HepG2 (cell line): ENCODE results near the gene TIMM23. TPM values are rescaled to one million over a fixed set of nuclear protein-coding genes. Genes with fewer than 3 reads are reported as not detected.

Source experiments
- BCL3 ChIP-seq: sonication (generic); formaldehyde crosslinking; IDR thresholded peaks from 2 replicates; pipeline ENCODE4 v1.5.1; 2020; ENCODE audit warnings: mild to moderate bottlenecking, missing genetic modification reagents, moderate library complexity
- CBX2 ChIP-seq, 2 experiments: fragments of 200-600 bp in 1 of 2; sonication (generic); formaldehyde crosslinking in 1 of 2; IDR thresholded peaks; 2 replicates each; pipeline versions ENCODE4 v1.7.0 to v1.8.1; 2018 to 2022; ENCODE audit warnings: low read depth in 2 of 2, low read length in 1 of 2, mild to moderate bottlenecking in 1 of 2, missing genetic modification reagents in 1 of 2
- FIP1L1 ChIP-seq: fragments of 200-400 bp; formaldehyde crosslinking; IDR thresholded peaks from 2 replicates; pipeline ENCODE4 v1.6.1; 2018; ENCODE audit warnings: low read depth, mild to moderate bottlenecking, low read length, moderate library complexity, borderline replicate concordance; ENCODE audit not compliant: insufficient read depth
- FOXA3 ChIP-seq: IDR thresholded peaks from 2 replicates; pipeline ENCODE4 v1.6.1; 2016; ENCODE audit warnings: missing genetic modification reagents, missing compliant biosample characterization
- FOXC1 ChIP-seq: sonication (generic); formaldehyde crosslinking; IDR thresholded peaks from 2 replicates; pipeline ENCODE4 v1.8.0; 2022; ENCODE audit warnings: mild to moderate bottlenecking, missing genetic modification reagents, borderline replicate concordance
- HIVEP1 ChIP-seq: sonication (generic); formaldehyde crosslinking; IDR thresholded peaks from 2 replicates; pipeline ENCODE4 v1.4.0; 2020; ENCODE audit warnings: mild to moderate bottlenecking, missing genetic modification reagents
- PBX3 ChIP-seq: sonication (generic); formaldehyde crosslinking; IDR thresholded peaks from 2 replicates; pipeline ENCODE4 v1.8.1; 2023; ENCODE audit warnings: missing genetic modification reagents, inconsistent platforms, borderline replicate concordance
- POGK ChIP-seq: sonication (generic); formaldehyde crosslinking; conservative IDR thresholded peaks from 2 replicates; pipeline ENCODE4 v1.8.0; 2022; ENCODE audit warnings: mild to moderate bottlenecking, moderate library complexity, missing genetic modification reagents
- RCOR2 ChIP-seq: IDR thresholded peaks from 2 replicates; pipeline ENCODE4 v1.6.1; 2016; ENCODE audit warnings: missing biosample characterization, missing genetic modification reagents
- SIN3A ChIP-seq: IDR thresholded peaks from 2 replicates; pipeline ENCODE4 v1.6.1; 2011; ENCODE audit warnings: low read depth, mild to moderate bottlenecking, control low read depth, low read length, borderline replicate concordance
- SP1 ChIP-seq, 2 experiments: fragments of 450-650 bp in 1 of 2; sonication (generic) in 1 of 2; formaldehyde crosslinking in 1 of 2; IDR thresholded peaks; 2 replicates each; pipeline versions ENCODE4 v1.4.0 to v1.6.1; 2016 to 2020; ENCODE audit warnings: missing genetic modification reagents in 1 of 2
- SRF ChIP-seq: IDR thresholded peaks from 2 replicates; pipeline ENCODE4 v1.6.1; 2011; ENCODE audit warnings: mild to moderate bottlenecking, low read depth, low read length, moderate library complexity
- TRIM22 ChIP-seq: fragments of 450-650 bp; IDR thresholded peaks from 2 replicates; pipeline ENCODE4 v1.6.1; 2017
- ZMYM4 ChIP-seq: sonication (generic); formaldehyde crosslinking; IDR thresholded peaks from 2 replicates; pipeline ENCODE4 v1.8.1; 2023; ENCODE audit warnings: mild to moderate bottlenecking, missing genetic modification reagents
- ZNF138 ChIP-seq: sonication (generic); formaldehyde crosslinking; IDR thresholded peaks from 2 replicates; pipeline ENCODE4 v1.5.0; 2020; ENCODE audit warnings: mild to moderate bottlenecking, low read depth, missing genetic modification reagents
- ZNF558 ChIP-seq: sonication (generic); formaldehyde crosslinking; IDR thresholded peaks from 2 replicates; pipeline ENCODE4 v1.9.0; 2022; ENCODE audit warnings: mild to moderate bottlenecking, missing genetic modification reagents, borderline replicate concordance
- ZNF670 ChIP-seq: sonication (generic); formaldehyde crosslinking; IDR thresholded peaks from 2 replicates; pipeline ENCODE4 v1.8.0; 2022; ENCODE audit warnings: mild to moderate bottlenecking, missing genetic modification reagents, borderline replicate concordance
- ZNF879 ChIP-seq: sonication (generic); formaldehyde crosslinking; IDR thresholded peaks from 2 replicates; pipeline ENCODE4 v1.8.1; 2023; ENCODE audit warnings: missing genetic modification reagents
- polyA plus RNA-seq, 8 experiments: library from polyadenylated mRNA; depleted of rRNA in 3 of 8; stranded (reverse) in 7 of 8; unstranded in 1 of 8; fragments of >200 nt; fragmentation: Illumina TruSeq in 4 of 8; extraction: Trizol in 4 of 8; gene quantifications; 2 replicates each; pipeline versions ENCODE4 v1.2.1 to v1.2.3, GENCODE V29; 2011 to 2016; ENCODE audit warnings: low read depth in 4 of 8, missing spikeins in 1 of 8, mixed read lengths in 1 of 8; ENCODE audit not compliant: insufficient read depth in 1 of 8
- total RNA-seq, 5 experiments: library from RNA; depleted of rRNA; stranded (reverse); fragments of >200 nt; fragmentation: Illumina TruSeq; extraction: Trizol; gene quantifications; 2 replicates each; pipeline ENCODE4 v1.2.3, GENCODE V29; 2016; ENCODE audit warnings: low read depth in 1 of 5

The TIMM23 gene
- total and polyA plus RNA-seq, 2 of the 13 experiments (the other 11 are each of a cell fraction or from before 2014, with no cell fraction given), result 80.2 to 98.6 TPM

- no peak for TF ChIP-seq POGK
- TF ChIP-seq ZNF558 (CRISPR knock-in tag), result peak; percentile 25; the same call in 1 of the 2 replicates
- TF ChIP-seq HIVEP1, result peak; percentile 58; the same call in 1 of the 2 replicates
- 0 out of 2 replicates have a peak, but pooled peaks have one; percentile 45 for TF ChIP-seq FIP1L1
- TF ChIP-seq BCL3 (CRISPR knock-in tag), result peak; percentile 51; the same call in 1 of the 2 replicates
- peak; percentile 92 for TF ChIP-seq ZNF879 (CRISPR knock-in tag)
- peak; percentile 88 for TF ChIP-seq ZMYM4 (CRISPR knock-in tag)
- no peak for TF ChIP-seq CBX2 (IDR thresholded peaks at IDR 0.05; ENCODE audit: low read depth, low read length)
- TF ChIP-seq CBX2 (CRISPR knock-in tag; IDR thresholded peaks at IDR 0.05; ENCODE audit: low read depth), result no peak
- no peak for TF ChIP-seq ZNF138 (CRISPR knock-in tag)
- peak; percentile 84; the same call in 1 of the 2 replicates for TF ChIP-seq SIN3A
- TF ChIP-seq TRIM22, result no peak
- no peak for TF ChIP-seq RCOR2 (CRISPR knock-in tag)
- TF ChIP-seq SP1 (IDR thresholded peaks at IDR 0.05), result peak; percentile 88
- TF ChIP-seq SP1 (CRISPR knock-in tag; IDR thresholded peaks at IDR 0.05), result peak; percentile 50; the same call in 1 of the 2 replicates
- 0 out of 2 replicates have a peak, but pooled peaks have one; percentile 10 for TF ChIP-seq ZNF670 (CRISPR knock-in tag)
- peak; percentile 49 for TF ChIP-seq FOXA3
- no peak for TF ChIP-seq SRF
- no peak for TF ChIP-seq PBX3
- TF ChIP-seq FOXC1 (CRISPR knock-in tag), result peak; percentile 60; the same call in 1 of the 2 replicates
Measured at GRCh38 chr10:46030091-46030937, 58.0 kb downstream of the TIMM23 start, which contains the start of gene NCOA4 (continued).
